GM12878 (cell line): Measurements from ENCODE around the gene RACK1. TPM values are rescaled to one million over a fixed set of nuclear protein-coding genes. Genes with fewer than 3 reads are reported as not detected.

ENCODE experiments used
- ATAC-seq: fragments of 200-7000 bp; cut with Tn5 transposase; 3 replicates; pipeline ENCODE4 v1.9.1; 2020; ENCODE audit warnings: mild to moderate bottlenecking, moderate library complexity
- BruUV-seq: library from RNA; stranded (reverse); fragments of 400-500 nt; replicated peaks from 2 replicates; lab custom pipeline; 2021; lab: Mats Ljungman, UMichigan
- CTCF ChIA-PET: fragments of 300-600 bp; sonication (Branson Sonifier 250); formaldehyde crosslinking; extraction: SDS; loops from one replicate; lab custom pipeline; 2021; ENCODE audit warnings: inconsistent platforms; lab: Yijun Ruan, JAX
- POLR2A ChIA-PET: fragments of 350-600 bp; formaldehyde crosslinking; extraction: SDS; loops from one replicate; lab custom pipeline; 2021; ENCODE audit warnings: inconsistent platforms; lab: Charles Lee
- RAD21 ChIA-PET: fragments of 300-600 bp; sonication (Branson Sonifier 250); formaldehyde crosslinking; loops from one replicate; lab custom pipeline; 2023; ENCODE audit warnings: antibody characterized with exemption; ENCODE audit not compliant: unreplicated experiment; lab: Charles Lee
- SMC1A ChIA-PET: fragments of 300-600 bp; sonication (Branson Sonifier 250); formaldehyde crosslinking; loops from one replicate; lab custom pipeline; 2023; ENCODE audit not compliant: unreplicated experiment, uncharacterized antibody; lab: Charles Lee
- DNase-seq: peaks from one replicate; pipeline ENCODE4 v3.0.0-alpha.2; 2011; ENCODE audit warnings: low read depth, low spot score
- FAIRE-seq: peaks from 3 replicates; lab custom pipeline; 2011; peaks lifted over from hg19 to GRCh38; lab: Jason Lieb, UNC
- H2AFZ ChIP-seq: 2 replicates; pipeline ENCODE4 v1.6.0; 2011; ENCODE audit warnings: low read depth, low read length, control low read depth; ENCODE audit not compliant: control insufficient read depth
- H3K27ac ChIP-seq: 2 replicates; pipeline ENCODE4 v1.5.1; 2011; ENCODE audit warnings: control low read depth; ENCODE audit not compliant: control insufficient read depth, insufficient read depth
- H3K27me3 ChIP-seq, 2 experiments: replicated peaks in 1 of 2; 2 replicates each; pipeline versions ENCODE4 v1.6.0 to v1.6.1; 2011; ENCODE audit warnings: low read length in 1 of 2; ENCODE audit not compliant: control insufficient read depth in 2 of 2, insufficient read depth in 2 of 2
- H3K36me3 ChIP-seq, 2 experiments: 2 replicates each; pipeline ENCODE4 v1.5.1; 2011; ENCODE audit warnings: low read length in 1 of 2; ENCODE audit not compliant: control insufficient read depth in 2 of 2, insufficient read depth in 2 of 2
- H3K4me1 ChIP-seq: 2 replicates; pipeline ENCODE4 v1.6.1; 2011; ENCODE audit warnings: mild to moderate bottlenecking, low read length, moderate library complexity, mixed read lengths; ENCODE audit not compliant: control insufficient read depth, insufficient read depth
- H3K4me2 ChIP-seq: 2 replicates; pipeline ENCODE4 v1.6.0; 2011; ENCODE audit warnings: control low read depth; ENCODE audit not compliant: control insufficient read depth, insufficient read depth
- H3K4me3 ChIP-seq: fragments of 200-600 bp; sonication (generic); 2 replicates; pipeline ENCODE4 v1.5.1; 2016
- H3K79me2 ChIP-seq: 2 replicates; pipeline ENCODE4 v1.6.0; 2011; ENCODE audit warnings: low read length; ENCODE audit not compliant: control insufficient read depth, insufficient read depth
- H3K9ac ChIP-seq: 2 replicates; pipeline ENCODE4 v1.8.0; 2011; ENCODE audit warnings: low read length, control low read depth, mixed read lengths; ENCODE audit not compliant: control insufficient read depth, insufficient read depth
- H3K9me3 ChIP-seq: replicated peaks from 3 replicates; pipeline ENCODE4 v1.5.1; 2011; ENCODE audit warnings: mild to moderate bottlenecking, low read length; ENCODE audit not compliant: control insufficient read depth, insufficient read depth
- H4K20me1 ChIP-seq: 2 replicates; pipeline ENCODE4 v1.6.0; 2011; ENCODE audit not compliant: control insufficient read depth, insufficient read depth
- MYC ChIP-seq: IDR thresholded peaks from 2 replicates; pipeline ENCODE4 v1.6.1; 2011; ENCODE audit warnings: mild to moderate bottlenecking, low read length, moderate library complexity, inconsistent platforms; ENCODE audit not compliant: insufficient read depth, insufficient replicate concordance, insufficient read length, severe bottlenecking
- PRDM15 ChIP-seq: fragments of 450-650 bp; formaldehyde crosslinking; IDR thresholded peaks from 2 replicates; pipeline ENCODE4 v1.4.0; 2020; ENCODE audit warnings: mild to moderate bottlenecking, moderate library complexity
- SUPT20H ChIP-seq: IDR thresholded peaks from 2 replicates; pipeline ENCODE4 v1.6.1; 2011; ENCODE audit warnings: low read depth, mild to moderate bottlenecking, low read length, moderate library complexity, borderline replicate concordance; ENCODE audit not compliant: control insufficient read depth
- TARDBP ChIP-seq: IDR thresholded peaks from 2 replicates; pipeline ENCODE4 v1.6.1; 2016; ENCODE audit warnings: borderline replicate concordance
- YY1 ChIP-seq: IDR thresholded peaks from 2 replicates; pipeline ENCODE4 v1.6.1; 2011; ENCODE audit warnings: low read depth, mild to moderate bottlenecking, low read length
- WGBS: methylation state at CpG from one replicate; pipeline ENCODE4 v1.1.6; 2016; ENCODE audit warnings: low lambda C conversion rate; ENCODE audit not compliant: insufficient replicate concordance, insufficient coverage; ENCODE audit errors: missing lambda C conversion rate; 5-methylcytosine and 5-hydroxymethylcytosine counted together
- in situ Hi-C: fragments of 300-500 bp; cut with MboI; formaldehyde crosslinking; loops from 9 replicates; pipeline ENCODE4 v1.14.3; 2018; ENCODE audit warnings: mixed read lengths
- intact Hi-C: fragments of 100-400 bp; cut with micrococcal nuclease; formaldehyde crosslinking; loops from one replicate; pipeline ENCODE4 v1.14.2; 2022; ENCODE audit not compliant: unreplicated experiment
- polyA plus RNA-seq, 11 experiments: library from polyadenylated mRNA; depleted of rRNA in 4 of 11; unstranded in 6 of 11; stranded (reverse) in 5 of 11; fragments of >200 nt; fragmentation: Nextera tagmentation in 4 of 11; fragmentation: Illumina TruSeq in 1 of 11; extraction: Ambion mirVana in 4 of 11; extraction: Trizol in 1 of 11; gene quantifications; 1 replicate in 1 of 11; 2 replicates in 10 of 11; pipeline versions ENCODE4 v1.2.1 to v1.2.3, GENCODE V29; 2011 to 2016; ENCODE audit warnings: inconsistent platforms in 2 of 11, missing spikeins in 2 of 11, low read depth in 1 of 11
- total RNA-seq, 4 experiments: library from RNA; depleted of rRNA in 3 of 4; stranded (reverse); fragments of >200 nt in 3 of 4; fragmentation: Illumina TruSeq in 1 of 4; extraction: Trizol in 1 of 4; gene quantifications; 2 replicates each; pipeline versions ENCODE4 v1.2.1 to v1.2.3, GENCODE V29; 2013 to 2021

Gene RACK1
- total and polyA plus RNA-seq, 10 of the 15 experiments (the other 5 are each of a cell fraction or from before 2014, with no cell fraction given), result 1,365 to 6,584 (median 4,167) TPM

GRCh38 chr5:181233088-181233800, 10.5 kb downstream of the RACK1 start:
- Histone ChIP-seq H3K27ac (no peak overlapping the region), H3K9ac (no peak overlapping the region), H3K79me2 (peaks cover 5% of the 10 kb centered on the region), H3K4me3 (no peak overlapping the region), H3K4me1 (no peaks in the 10 kb centered on the region), H3K4me2 (no peak overlapping the region), H3K36me3 (peaks cover 26 to 43% of the 10 kb centered on the region in 2 experiments), H3K27me3 (no peaks in the 10 kb centered on the region), H3K9me3 (no peaks in the 10 kb centered on the region), H4K20me1 (peaks cover 6% of the 10 kb centered on the region), H2AFZ (no peak overlapping the region)
- WGBS, result 70% methylated on average over 16 of the region's 16 CpGs
- no peak for ATAC-seq
- no peak for FAIRE-seq
- ChIA-PET POLR2A (interaction anchor here (3.0 kb wide), 1 partner anchor 9 kb away, joined by 10 read pairs; no protein-coding TSS in a partner anchor), RAD21 (no interaction called here), SMC1A (no interaction called here), CTCF (no interaction called here)
- in situ Hi-C loops, result no loop called here
- intact Hi-C loops, result no loop called here
- TF ChIP-seq TARDBP (no peak), PRDM15 (CRISPR knock-in tag) (no peak), YY1 (no peak), MYC (no peak), SUPT20H (no peak)
- no TSS peak for BruUV-seq
- no peak for DNase-seq
